Measurements from ENCODE around the gene SGF29.
A peak's percentile ranks its signal among the peaks of the same experiment; 100 is the strongest.
"Not testable (repeated sequence)": the region's sequence is repeated elsewhere in the genome, so short reads cannot be mapped to it uniquely, and the experiment has no call there.

The SGF29 gene

DNA sequence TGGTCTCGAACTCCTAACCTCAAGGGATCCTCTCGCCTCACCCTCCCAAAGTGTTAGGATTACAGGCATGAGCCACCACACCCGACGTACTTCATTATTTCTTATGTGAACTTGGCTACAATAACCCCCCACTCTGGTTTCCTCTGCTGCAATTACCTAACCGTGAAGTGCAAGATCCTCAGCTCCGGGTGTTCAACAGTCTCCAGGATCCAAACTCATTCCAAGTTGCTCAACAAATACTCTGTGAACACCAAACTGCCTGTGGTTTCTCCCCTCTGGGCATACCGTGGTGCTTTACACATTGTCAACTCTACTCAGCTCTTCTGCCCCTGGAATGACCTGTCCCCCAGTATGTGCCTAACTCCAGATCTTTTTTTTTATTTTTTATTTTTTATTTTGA lies 62.9 kb downstream of the SGF29 start:
- Histone ChIP-seq H3K27me3 (no peaks in the 10 kb centered on the region), H3K4me2 (peak overlapping the region; percentile 70 to 94 (median 85)), H3K9me3 (replicated peaks in 1 of 11) (no peaks in the 10 kb centered on the region), H3K36me3 (peaks cover 0 to 25% (median 7%) of the 10 kb centered on the region in 11 experiments; a peak in 11 of 22 replicates), H3K27ac (peak overlapping the region in 10 of 11 experiments; percentile 84 to 97 (median 94); a peak in 21 of 22 replicates), H3K9ac (peak overlapping the region; percentile 65 to 87 (median 80); a peak in 20 of 22 replicates), H3K4me1 (peaks cover 40 to 61% (median 53%) of the 10 kb centered on the region in 10 experiments), H3K4me3 (peak overlapping the region in 3 of 10 experiments; percentile 11 to 58 (median 45); a peak in 3 of 20 replicates), H4K20me1 (no peaks in the 10 kb centered on the region)
- peak in 8 of 11 experiments; percentile 7 to 83 (median 70); a peak in 10 of 22 replicates for TF ChIP-seq Cebpa-rat (IDR thresholded peaks at IDR 0.05)

DNA sequence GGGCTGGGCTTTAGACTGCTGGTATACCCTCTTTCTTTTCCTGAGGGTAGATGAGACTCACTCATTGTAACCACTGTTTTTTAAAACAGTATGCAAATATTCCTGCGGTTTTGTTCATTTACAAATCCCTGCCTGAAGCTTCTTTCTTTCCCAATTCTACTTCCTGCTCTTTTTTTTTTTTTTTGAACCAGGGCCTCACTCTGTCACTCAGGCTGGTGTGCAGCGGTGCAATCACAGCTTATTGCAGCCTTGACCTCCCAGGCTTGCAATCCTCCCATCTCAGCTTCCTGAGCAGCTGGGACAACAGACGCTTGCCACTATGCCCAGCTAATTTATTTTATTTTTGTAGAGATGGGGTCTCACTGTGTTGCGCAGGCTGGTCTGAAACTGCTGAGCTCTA lies 64.2 kb downstream of the SGF29 start:
- peak overlapping the region; percentile 65 to 87 (median 80); a peak in 21 of 22 replicates for H3K9ac ChIP-seq
- no peaks in the 10 kb centered on the region for H4K20me1 ChIP-seq
- no peaks in the 10 kb centered on the region for H3K9me3 ChIP-seq (replicated peaks in 1 of 11)
- H3K27ac ChIP-seq = peak overlapping the region; percentile 53 to 97 (median 93)
- H3K4me1 ChIP-seq = peaks cover 47 to 66% (median 59%) of the 10 kb centered on the region in 10 experiments
- peak; percentile 36 to 100 (median 97); a peak in 20 of 22 replicates for TF ChIP-seq Cebpa-rat (IDR thresholded peaks at IDR 0.05)
- peak overlapping the region; percentile 70 to 94 (median 85) for H3K4me2 ChIP-seq
- H3K36me3 ChIP-seq = peaks cover 0 to 25% (median 7%) of the 10 kb centered on the region in 11 experiments; a peak in 11 of 22 replicates
- no peaks in the 10 kb centered on the region for H3K27me3 ChIP-seq
- peak overlapping the region in 9 of 10 experiments; percentile 13 to 58 (median 35); a peak in 12 of 20 replicates for H3K4me3 ChIP-seq

- Histone ChIP-seq H3K36me3 (peaks cover 0 to 25% (median 7%) of the 10 kb centered on the region in 11 experiments; a peak in 11 of 22 replicates), H3K4me3 (peak overlapping the region in 1 of 10 experiments; percentile 4; a peak in 1 of 20 replicates), H3K4me1 (peaks cover 48 to 77% (median 59%) of the 10 kb centered on the region in 10 experiments), H3K4me2 (peak overlapping the region in 5 of 11 experiments; percentile 63 to 79 (median 76); a peak in 8 of 22 replicates), H3K27ac (peak overlapping the region in 8 of 11 experiments; percentile 5 to 96 (median 84); a peak in 13 of 22 replicates), H3K9ac (peak overlapping the region in 2 of 11 experiments; percentile 27 to 85; a peak in 2 of 22 replicates)
- not testable (repeated sequence) for H4K20me1 ChIP-seq; H3K27me3 ChIP-seq; H3K9me3 ChIP-seq (replicated peaks in 1 of 11)
These were observed 66.6 kb downstream of the SGF29 start for GRCh38 chr16:28620316-28620715.

GRCh38 chr16:28621481-28622155 lies 67.9 kb downstream of the SGF29 start:
- H4K20me1 ChIP-seq = no peaks in the 10 kb centered on the region
- peak overlapping the region; percentile 63 to 79 (median 75) for H3K4me2 ChIP-seq
- H3K4me3 ChIP-seq = peak overlapping the region; percentile 45 to 71 (median 62); a peak in 17 of 20 replicates
- peak overlapping the region in 9 of 11 experiments; percentile 64 to 96 (median 86); a peak in 18 of 22 replicates for H3K27ac ChIP-seq
- H3K36me3 ChIP-seq = peaks cover 0 to 25% (median 7%) of the 10 kb centered on the region in 11 experiments; a peak in 11 of 22 replicates
- H3K9ac ChIP-seq = peak overlapping the region; percentile 70 to 85 (median 82); a peak in 19 of 22 replicates
- H3K4me1 ChIP-seq = peaks cover 37 to 66% (median 49%) of the 10 kb centered on the region in 10 experiments
- H3K9me3 ChIP-seq (replicated peaks in 1 of 11) = 0 out of 22 replicates have a peak, but pooled peaks cover 0 to 3% (median 0%) of the 10 kb centered on the region in 11 experiments
- TF ChIP-seq Cebpa-rat (IDR thresholded peaks at IDR 0.05) = no peak
- H3K27me3 ChIP-seq = no peaks in the 10 kb centered on the region

DNA sequence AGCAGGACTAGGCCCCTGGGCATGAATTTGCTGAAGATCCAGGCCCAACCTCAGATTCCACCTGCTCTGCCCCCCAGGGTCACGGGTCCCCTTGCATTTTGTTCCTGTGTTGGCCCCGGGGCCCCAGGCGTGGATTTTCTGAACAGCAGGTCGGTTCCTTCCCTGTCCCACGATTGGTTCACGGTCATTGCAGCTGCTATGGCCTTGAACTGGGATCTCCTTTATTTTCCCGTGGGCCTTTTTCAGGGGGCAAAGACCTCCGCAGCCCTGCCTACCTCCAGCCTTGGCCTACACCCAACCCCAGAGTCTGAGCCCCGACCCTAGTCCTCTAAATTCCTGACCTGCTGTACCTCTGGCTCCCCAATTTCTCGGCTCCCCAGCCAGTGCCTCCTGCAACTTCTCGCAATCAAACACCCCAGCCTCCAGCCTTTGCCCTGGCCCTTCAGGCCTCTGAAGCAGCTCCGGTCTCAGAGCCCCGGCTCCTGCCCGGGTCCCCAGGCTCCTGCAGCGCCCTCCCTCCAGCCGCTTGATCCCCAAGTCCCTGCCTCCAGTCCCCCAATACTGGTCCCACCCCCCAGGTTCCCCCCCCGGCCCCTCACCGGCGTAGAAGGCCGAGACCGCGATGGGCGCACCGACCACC lies 68.9 kb downstream of the SGF29 start:
- H3K27me3 ChIP-seq; H3K9me3 ChIP-seq (replicated peaks in 1 of 11); H4K20me1 ChIP-seq: not testable (repeated sequence)
- Histone ChIP-seq H3K4me1 (peaks cover 26 to 56% (median 38%) of the 10 kb centered on the region in 10 experiments), H3K9ac (peak overlapping the region; percentile 70 to 85 (median 82); a peak in 21 of 22 replicates), H3K4me3 (peak overlapping the region; percentile 45 to 71 (median 62)), H3K36me3 (peaks cover 0 to 25% (median 7%) of the 10 kb centered on the region in 11 experiments; a peak in 11 of 22 replicates), H3K4me2 (peak overlapping the region; percentile 63 to 79 (median 75)), H3K27ac (peak overlapping the region; percentile 56 to 96 (median 85); a peak in 21 of 22 replicates)

DNA sequence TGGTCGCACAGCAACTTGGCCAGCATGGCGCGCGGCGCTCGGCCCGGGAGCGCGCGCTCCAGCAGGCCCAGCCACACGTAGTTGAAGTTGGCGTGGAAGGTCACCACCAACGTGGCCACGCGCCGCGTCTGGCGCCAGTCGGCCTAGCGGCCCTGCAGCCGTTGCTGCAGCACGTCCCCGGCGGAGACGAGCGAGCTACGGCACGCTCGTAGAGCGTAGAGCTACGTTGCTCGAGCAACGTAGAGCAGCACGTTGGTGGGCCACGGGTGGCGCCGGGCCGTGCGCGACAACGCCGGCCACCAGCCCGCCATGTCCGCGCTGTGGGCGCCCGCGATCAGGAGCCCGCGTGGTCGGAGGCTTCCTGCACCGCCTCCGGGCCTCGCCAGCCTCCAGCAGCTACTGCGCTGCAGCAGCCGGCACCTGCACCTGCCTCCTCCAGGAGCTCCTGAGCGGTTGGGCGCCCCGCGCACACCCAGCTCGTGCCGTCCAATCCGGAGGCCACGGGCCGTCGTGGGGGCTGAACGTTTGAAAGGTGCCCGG lies 69.5 kb downstream of the SGF29 start:
- H3K9ac ChIP-seq = peak overlapping the region; percentile 65 to 85 (median 82); a peak in 21 of 22 replicates
- peaks cover 0 to 25% (median 7%) of the 10 kb centered on the region in 11 experiments; a peak in 11 of 22 replicates for H3K36me3 ChIP-seq
- no peaks in the 10 kb centered on the region for H3K27me3 ChIP-seq
- H3K9me3 ChIP-seq (replicated peaks in 1 of 11) = 0 out of 22 replicates have a peak, but pooled peaks cover 0 to 3% (median 0%) of the 10 kb centered on the region in 11 experiments
- no peaks in the 10 kb centered on the region for H4K20me1 ChIP-seq
- H3K4me2 ChIP-seq = peak overlapping the region; percentile 63 to 79 (median 75)
- TF ChIP-seq Cebpa-rat (IDR thresholded peaks at IDR 0.05) = no peak
- peak overlapping the region; percentile 45 to 71 (median 62) for H3K4me3 ChIP-seq
- peak overlapping the region; percentile 29 to 96 (median 85); a peak in 21 of 22 replicates for H3K27ac ChIP-seq
- peaks cover 20 to 50% (median 33%) of the 10 kb centered on the region in 10 experiments for H3K4me1 ChIP-seq

GRCh38 chr16:28630905-28631304 lies 77.2 kb downstream of the SGF29 start:
- H3K4me3 ChIP-seq; H4K20me1 ChIP-seq; H3K27ac ChIP-seq; H3K4me1 ChIP-seq; H3K36me3 ChIP-seq; H3K9me3 ChIP-seq (replicated peaks in 1 of 11); H3K27me3 ChIP-seq; H3K9ac ChIP-seq; H3K4me2 ChIP-seq: not testable (repeated sequence)

DNA sequence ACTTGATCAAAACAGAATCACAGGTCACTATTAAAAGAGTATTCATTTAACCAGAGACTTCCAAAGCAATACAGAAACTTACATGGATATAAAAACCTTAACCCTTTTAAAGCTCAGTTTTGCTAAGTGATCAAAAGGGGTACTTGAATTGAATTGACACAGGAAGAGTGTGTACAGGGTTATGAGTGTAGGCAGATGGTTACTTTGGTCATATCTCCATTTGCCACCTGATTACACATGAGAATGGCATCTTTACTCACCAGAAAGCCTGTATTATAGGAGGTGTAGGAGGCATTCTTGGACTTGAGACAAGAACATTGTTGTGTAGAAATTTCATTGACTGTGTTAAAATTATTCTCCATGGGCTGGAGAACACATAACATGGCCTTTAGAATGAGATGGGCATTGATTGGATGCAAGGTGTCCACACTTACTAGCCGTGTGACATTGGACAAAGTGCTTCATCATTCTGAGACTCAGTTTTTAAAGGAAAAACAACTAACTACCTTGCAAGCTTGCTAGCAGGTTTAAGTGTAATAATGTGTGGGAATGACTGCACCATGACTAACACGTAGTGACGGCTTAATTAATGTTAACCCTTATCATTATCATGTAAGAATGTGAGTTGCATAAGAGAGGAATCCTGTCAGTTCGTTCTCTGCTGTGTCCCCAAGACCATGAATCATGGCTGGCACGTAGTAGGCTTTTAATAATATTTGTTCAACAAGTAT lies 82.5 kb downstream of the SGF29 start:
- not testable (repeated sequence) for H3K36me3 ChIP-seq; H3K4me3 ChIP-seq; H4K20me1 ChIP-seq; H3K9ac ChIP-seq; H3K4me1 ChIP-seq; H3K4me2 ChIP-seq; H3K9me3 ChIP-seq (replicated peaks in 1 of 11); H3K27me3 ChIP-seq; H3K27ac ChIP-seq

DNA sequence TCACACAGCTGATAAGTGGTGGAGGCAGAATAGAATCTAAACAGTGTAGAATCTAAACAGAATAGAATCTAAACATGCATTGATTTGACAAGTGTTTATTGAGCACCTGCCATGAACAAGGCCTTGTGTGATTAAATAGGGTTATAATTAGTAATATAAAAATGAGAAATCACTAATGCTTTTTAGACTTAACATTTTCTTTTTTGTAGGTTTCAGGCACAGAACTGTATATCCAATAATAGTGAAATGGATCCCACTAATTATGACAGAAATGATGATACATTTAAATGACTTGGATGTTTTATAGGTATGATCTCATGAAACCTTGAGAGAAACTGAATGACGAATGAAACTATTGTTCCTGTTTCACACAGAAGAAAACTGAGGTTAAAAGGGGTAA lies 84.0 kb downstream of the SGF29 start, which contains the start of gene NPIPB8:
Gene NPIPB8 (plus strand): TSS at position 301 of the 400 bp plus-strand sequence. CDS start 296 bp downstream, outside the sequence.
- not testable (repeated sequence) for H3K9ac ChIP-seq; H3K36me3 ChIP-seq; H3K4me3 ChIP-seq; H3K27me3 ChIP-seq; H3K9me3 ChIP-seq (replicated peaks in 1 of 11); H3K4me1 ChIP-seq; H3K27ac ChIP-seq; H4K20me1 ChIP-seq; H3K4me2 ChIP-seq

DNA sequence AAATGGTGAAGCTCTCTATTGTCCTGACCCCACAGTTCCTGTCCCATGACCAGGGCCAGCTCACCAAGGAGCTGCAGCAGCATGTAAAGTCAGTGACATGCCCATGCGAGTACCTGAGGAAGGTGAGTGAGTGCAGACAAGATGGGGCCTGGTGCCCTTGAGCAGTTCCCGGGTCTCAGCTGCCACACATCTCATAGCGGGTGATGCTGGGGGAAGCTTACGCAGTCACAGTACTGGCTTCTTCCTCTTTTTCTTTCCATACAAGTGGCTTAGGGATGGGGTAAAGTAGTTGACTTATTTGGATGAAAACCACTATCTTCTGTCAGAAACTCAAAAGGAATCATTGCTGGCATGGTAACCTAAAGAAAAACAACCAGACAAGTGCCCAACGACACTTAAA lies 84.6 kb downstream of the SGF29 start:
- not testable (repeated sequence) for H3K27ac ChIP-seq; H3K9me3 ChIP-seq (replicated peaks in 1 of 11); H3K4me3 ChIP-seq; H3K9ac ChIP-seq; H3K4me1 ChIP-seq; H3K4me2 ChIP-seq; H3K36me3 ChIP-seq; H3K27me3 ChIP-seq; H4K20me1 ChIP-seq

DNA sequence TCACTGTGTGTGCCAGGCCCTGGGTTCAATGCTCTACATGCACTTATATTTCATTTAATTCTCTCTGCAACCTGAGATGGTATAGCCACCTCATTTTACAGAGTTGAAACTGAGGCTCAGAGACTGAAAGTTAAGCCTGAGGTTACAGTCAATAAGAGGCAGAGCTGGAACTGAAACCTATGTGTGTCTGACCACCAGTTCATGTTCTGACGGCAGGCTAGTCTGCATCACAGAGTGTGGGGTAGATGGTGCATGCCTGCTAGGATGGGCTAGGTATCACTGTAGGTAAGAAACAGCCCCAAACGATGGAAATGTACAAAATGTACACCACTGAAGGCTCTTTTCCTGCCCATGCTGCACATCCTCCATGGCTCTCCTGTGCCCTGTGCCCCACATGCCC lies 86.2 kb downstream of the SGF29 start:
- not testable (repeated sequence) for H3K4me3 ChIP-seq; H3K36me3 ChIP-seq; H3K4me1 ChIP-seq; H3K27ac ChIP-seq; H3K4me2 ChIP-seq; H3K27me3 ChIP-seq; H4K20me1 ChIP-seq; H3K9ac ChIP-seq; H3K9me3 ChIP-seq (replicated peaks in 1 of 11)
